SU-DHL-6 (cell line): Measurements from ENCODE around the gene HECW1.

ENCODE experiments used
- H2AFZ ChIP-seq: fragments of 200-600 bp; sonication (generic); 2 replicates; pipeline ENCODE4 v1.6.1; 2014; ENCODE audit warnings: low read depth, mild to moderate bottlenecking, moderate library complexity, mixed read lengths, antibody characterized with exemption, low read length; ENCODE audit not compliant: severe bottlenecking
- H3F3A ChIP-seq: fragments of 200-600 bp; shearing (Covaris generic); 2 replicates; pipeline ENCODE4 v1.6.0; 2016; ENCODE audit warnings: antibody characterized with exemption, mild to moderate bottlenecking; ENCODE audit not compliant: insufficient read depth
- H3K27ac ChIP-seq: fragments of 200-600 bp; sonication (generic); 2 replicates; pipeline ENCODE4 v1.5.1; 2016; ENCODE audit warnings: low read depth, mild to moderate bottlenecking, low read length, moderate library complexity, mixed read lengths
- H3K27me3 ChIP-seq: fragments of 200-600 bp; sonication (generic), shearing (Covaris generic); 2 replicates; pipeline ENCODE4 v1.6.0; 2014; ENCODE audit warnings: mild to moderate bottlenecking, low read length
- H3K36me3 ChIP-seq: fragments of 200-600 bp; sonication (generic); 2 replicates; pipeline ENCODE4 v1.6.1; 2014; ENCODE audit warnings: mild to moderate bottlenecking, low read length, mixed read lengths
- H3K4me2 ChIP-seq: fragments of 300-600, 200-600 bp; shearing (Covaris generic), sonication (generic); 2 replicates; pipeline ENCODE4 v1.6.0; 2014; ENCODE audit warnings: low read length, low read depth, mild to moderate bottlenecking; ENCODE audit not compliant: poor library complexity, severe bottlenecking
- H3K4me3 ChIP-seq: fragments of 200-600 bp; sonication (generic); 2 replicates; pipeline ENCODE4 v1.5.1; 2014; ENCODE audit warnings: antibody characterized with exemption, low read length, mild to moderate bottlenecking, mixed read lengths; ENCODE audit not compliant: insufficient read depth, poor library complexity, severe bottlenecking
- H3K79me2 ChIP-seq: fragments of 200-600 bp; sonication (generic); 2 replicates; pipeline ENCODE4 v1.6.1; 2014; ENCODE audit warnings: mild to moderate bottlenecking, low read length, moderate library complexity; ENCODE audit not compliant: insufficient read depth
- H3K9ac ChIP-seq: fragments of 200-600 bp; sonication (generic); 2 replicates; pipeline ENCODE4 v1.7.0; 2014; ENCODE audit warnings: mild to moderate bottlenecking, low read length
- H3K9me2 ChIP-seq: fragments of 200-600 bp; sonication (generic); replicated peaks from 2 replicates; pipeline ENCODE4 v1.6.1; 2014; ENCODE audit warnings: low read length; ENCODE audit not compliant: insufficient read depth
- H3K9me3 ChIP-seq: fragments of 200-600 bp; sonication (generic); 2 replicates; pipeline ENCODE4 v1.6.1; 2014; ENCODE audit warnings: low read length, mixed read lengths; ENCODE audit not compliant: insufficient read depth
- H4K20me1 ChIP-seq: fragments of 200-600 bp; sonication (generic); 2 replicates; pipeline ENCODE4 v1.6.1; 2014; ENCODE audit warnings: low read depth, mild to moderate bottlenecking, antibody characterized with exemption, low read length, moderate library complexity, mixed read lengths
- EZH2phosphoT487 ChIP-seq: fragments of 200-600 bp; sonication (generic), shearing (Covaris generic); conservative IDR thresholded peaks from 2 replicates; pipeline ENCODE4 v1.6.1; 2018; ENCODE audit warnings: mild to moderate bottlenecking, antibody characterized with exemption, low read length, moderate library complexity, mixed read lengths
- TF ChIP-seq, protein P1 (sequence below): fragments of 200-600 bp; sonication (generic); IDR thresholded peaks from one replicate; pipeline ENCODE4 v1.5.1; 2017; ENCODE audit warnings: antibody characterized with exemption, mild to moderate bottlenecking, low read length, moderate library complexity; ENCODE audit not compliant: insufficient read depth, poor library complexity, severe bottlenecking

The HECW1 gene

DNA sequence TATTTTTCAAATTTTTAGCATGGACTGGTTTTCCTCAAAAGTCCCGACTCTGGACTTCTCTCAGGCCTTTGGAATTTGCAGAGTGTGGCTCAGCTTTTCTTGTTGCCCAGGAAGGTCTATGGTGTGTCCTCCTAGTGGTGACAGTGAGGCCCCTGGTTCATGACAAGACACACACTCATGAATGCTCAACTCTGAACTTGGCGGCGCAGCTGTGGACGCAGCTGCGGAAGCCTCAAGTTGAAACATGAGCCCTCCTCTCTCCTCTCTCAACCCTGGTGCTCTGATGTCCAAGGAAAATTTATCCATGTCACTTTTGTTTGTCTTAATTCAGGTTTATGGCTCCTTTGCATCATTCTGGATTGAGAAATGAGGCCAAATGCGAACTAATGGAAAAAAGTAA is 183.9 kb downstream of the HECW1 start:
- no peaks in the 10 kb centered on the region for H3K79me2 ChIP-seq

DNA sequence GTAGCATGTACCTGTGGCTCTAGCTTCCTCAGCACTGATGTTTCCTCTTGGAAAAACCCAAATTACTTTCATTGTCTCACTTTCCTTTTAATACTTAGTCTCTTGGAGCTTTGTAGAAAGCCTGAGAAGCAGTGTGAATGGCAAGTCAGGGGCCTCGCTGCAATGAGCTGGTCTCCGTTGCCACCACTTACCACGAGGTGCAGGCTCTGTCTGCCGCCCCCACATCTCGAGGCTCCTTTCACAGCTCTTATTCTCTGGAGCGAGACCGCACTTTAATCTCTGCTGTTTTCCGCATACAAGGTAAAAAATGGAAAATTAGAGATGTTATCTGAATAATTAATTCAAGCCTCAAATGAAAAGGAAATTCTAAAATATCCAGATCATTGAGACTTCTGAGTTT is 186.2 kb downstream of the HECW1 start:
- Histone ChIP-seq H3K79me2 (no peaks in the 10 kb centered on the region), H3K9me3 (no peaks in the 10 kb centered on the region), H3K4me3 (no peak overlapping the region), H3K27me3 (no peaks in the 10 kb centered on the region), H3K9ac (no peak overlapping the region), H2AFZ (no peak overlapping the region), H3K4me2 (no peak overlapping the region), H3F3A (no peaks in the 10 kb centered on the region), H3K9me2 (no peaks in the 10 kb centered on the region), H3K36me3 (no peaks in the 10 kb centered on the region), H4K20me1 (no peaks in the 10 kb centered on the region), H3K27ac (no peak overlapping the region)
- TF ChIP-seq, protein P1, sequence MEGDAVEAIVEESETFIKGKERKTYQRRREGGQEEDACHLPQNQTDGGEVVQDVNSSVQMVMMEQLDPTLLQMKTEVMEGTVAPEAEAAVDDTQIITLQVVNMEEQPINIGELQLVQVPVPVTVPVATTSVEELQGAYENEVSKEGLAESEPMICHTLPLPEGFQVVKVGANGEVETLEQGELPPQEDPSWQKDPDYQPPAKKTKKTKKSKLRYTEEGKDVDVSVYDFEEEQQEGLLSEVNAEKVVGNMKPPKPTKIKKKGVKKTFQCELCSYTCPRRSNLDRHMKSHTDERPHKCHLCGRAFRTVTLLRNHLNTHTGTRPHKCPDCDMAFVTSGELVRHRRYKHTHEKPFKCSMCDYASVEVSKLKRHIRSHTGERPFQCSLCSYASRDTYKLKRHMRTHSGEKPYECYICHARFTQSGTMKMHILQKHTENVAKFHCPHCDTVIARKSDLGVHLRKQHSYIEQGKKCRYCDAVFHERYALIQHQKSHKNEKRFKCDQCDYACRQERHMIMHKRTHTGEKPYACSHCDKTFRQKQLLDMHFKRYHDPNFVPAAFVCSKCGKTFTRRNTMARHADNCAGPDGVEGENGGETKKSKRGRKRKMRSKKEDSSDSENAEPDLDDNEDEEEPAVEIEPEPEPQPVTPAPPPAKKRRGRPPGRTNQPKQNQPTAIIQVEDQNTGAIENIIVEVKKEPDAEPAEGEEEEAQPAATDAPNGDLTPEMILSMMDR = no peak
- no peak for TF ChIP-seq EZH2phosphoT487

More for the DNA sequence above, 183.9 kb downstream of the HECW1 start:
- Histone ChIP-seq H4K20me1 (no peaks in the 10 kb centered on the region), H3K36me3 (no peaks in the 10 kb centered on the region), H2AFZ (no peak overlapping the region), H3K27me3 (no peaks in the 10 kb centered on the region), H3K4me3 (no peak overlapping the region), H3K9me2 (no peaks in the 10 kb centered on the region), H3K27ac (no peak overlapping the region), H3K9me3 (peaks cover 5% of the 10 kb centered on the region; the same call in 1 of the 2 replicates), H3F3A (no peaks in the 10 kb centered on the region), H3K9ac (no peak overlapping the region), H3K4me2 (no peak overlapping the region)
- TF ChIP-seq, protein P1 = no peak

DNA sequence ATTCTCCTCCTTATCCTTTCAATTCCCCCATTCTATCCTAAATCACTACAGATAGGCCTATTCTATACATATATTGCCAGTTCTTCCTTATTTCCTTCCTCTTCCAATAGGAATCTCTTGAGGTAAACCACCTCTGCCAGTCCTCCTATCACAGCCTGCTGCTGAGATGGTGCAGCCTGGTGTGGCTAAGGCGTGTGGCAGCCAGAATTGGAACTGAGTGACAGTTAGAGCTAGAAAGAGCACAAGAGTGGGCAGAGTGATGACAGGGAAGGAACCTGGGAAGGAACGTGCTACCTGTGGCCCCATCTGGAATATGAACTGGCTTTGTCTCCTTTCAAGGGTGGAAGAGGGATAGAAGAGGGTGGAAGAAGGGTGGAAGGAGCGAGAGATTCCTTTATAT is 187.7 kb downstream of the HECW1 start:
- H3K36me3 ChIP-seq = no peaks in the 10 kb centered on the region
- H3K9me2 ChIP-seq = no peaks in the 10 kb centered on the region
- no peak overlapping the region for H3K27ac ChIP-seq
- H3K79me2 ChIP-seq = no peaks in the 10 kb centered on the region
- H3K27me3 ChIP-seq = no peaks in the 10 kb centered on the region
- no peaks in the 10 kb centered on the region for H3K9me3 ChIP-seq
- H3K4me2 ChIP-seq = no peak overlapping the region
- H3K4me3 ChIP-seq = no peak overlapping the region
- H4K20me1 ChIP-seq = no peaks in the 10 kb centered on the region
- TF ChIP-seq EZH2phosphoT487 = no peak
- TF ChIP-seq, protein P1 = no peak
- H2AFZ ChIP-seq = no peak overlapping the region
- no peak overlapping the region for H3K9ac ChIP-seq
- no peaks in the 10 kb centered on the region for H3F3A ChIP-seq

DNA sequence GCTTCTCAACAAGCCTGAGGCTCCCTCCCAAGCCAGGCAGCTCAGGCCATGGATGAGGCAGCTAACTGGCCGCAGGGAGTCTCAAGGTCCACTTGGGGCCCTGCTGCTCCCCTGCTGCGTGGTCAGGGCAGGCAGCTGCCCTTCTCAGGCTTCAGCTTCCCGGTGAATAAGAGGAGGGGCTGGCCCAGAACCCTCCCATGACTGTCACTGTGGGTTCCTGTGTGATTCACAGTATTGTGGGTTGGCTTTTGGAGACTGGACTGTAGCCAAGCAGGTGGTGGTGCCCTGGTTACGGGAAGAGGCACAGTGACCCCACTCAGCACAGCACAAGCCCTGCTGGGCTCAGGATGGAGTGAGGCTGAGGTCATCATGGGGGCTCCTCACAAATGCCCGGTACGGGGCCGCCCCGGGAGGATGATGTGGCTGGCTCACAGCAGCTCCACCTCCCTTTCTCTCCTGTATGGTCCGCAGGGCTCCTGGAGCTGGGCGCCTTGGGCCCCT is 189.8 kb downstream of the HECW1 start:
- no peak overlapping the region for H3K27ac ChIP-seq
- H4K20me1 ChIP-seq = no peaks in the 10 kb centered on the region
- H3K27me3 ChIP-seq = no peaks in the 10 kb centered on the region
- TF ChIP-seq, protein P1 = no peak
- no peak for TF ChIP-seq EZH2phosphoT487
- no peaks in the 10 kb centered on the region for H3K9me3 ChIP-seq
- H3K9ac ChIP-seq = no peak overlapping the region
- no peaks in the 10 kb centered on the region for H3K36me3 ChIP-seq
- H3K9me2 ChIP-seq = no peaks in the 10 kb centered on the region
- no peak overlapping the region for H3K4me2 ChIP-seq
- no peaks in the 10 kb centered on the region for H3K79me2 ChIP-seq
- no peaks in the 10 kb centered on the region for H3F3A ChIP-seq
- H2AFZ ChIP-seq = no peak overlapping the region
- no peak overlapping the region for H3K4me3 ChIP-seq
